GM18505 (cell line): Measurements from ENCODE around the gene RNF149.
"Not testable (repeated sequence)": the region's sequence is repeated elsewhere in the genome, so short reads cannot be mapped to it uniquely, and the experiment has no call there.

Experiments used
- ATAC-seq: cut with Tn5 transposase; IDR thresholded peaks from one replicate; pipeline ENCODE4 v1.9.1; 2021; ENCODE audit not compliant: unreplicated experiment
- POLR2A ChIP-seq: IDR thresholded peaks from 4 replicates; pipeline ENCODE4 v1.6.1; 2011; ENCODE audit warnings: borderline replicate concordance; ENCODE audit not compliant: insufficient read depth, insufficient read length; ENCODE audit errors: extremely low read depth

RNF149 gene, protein sequence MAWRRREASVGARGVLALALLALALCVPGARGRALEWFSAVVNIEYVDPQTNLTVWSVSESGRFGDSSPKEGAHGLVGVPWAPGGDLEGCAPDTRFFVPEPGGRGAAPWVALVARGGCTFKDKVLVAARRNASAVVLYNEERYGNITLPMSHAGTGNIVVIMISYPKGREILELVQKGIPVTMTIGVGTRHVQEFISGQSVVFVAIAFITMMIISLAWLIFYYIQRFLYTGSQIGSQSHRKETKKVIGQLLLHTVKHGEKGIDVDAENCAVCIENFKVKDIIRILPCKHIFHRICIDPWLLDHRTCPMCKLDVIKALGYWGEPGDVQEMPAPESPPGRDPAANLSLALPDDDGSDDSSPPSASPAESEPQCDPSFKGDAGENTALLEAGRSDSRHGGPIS

DNA sequence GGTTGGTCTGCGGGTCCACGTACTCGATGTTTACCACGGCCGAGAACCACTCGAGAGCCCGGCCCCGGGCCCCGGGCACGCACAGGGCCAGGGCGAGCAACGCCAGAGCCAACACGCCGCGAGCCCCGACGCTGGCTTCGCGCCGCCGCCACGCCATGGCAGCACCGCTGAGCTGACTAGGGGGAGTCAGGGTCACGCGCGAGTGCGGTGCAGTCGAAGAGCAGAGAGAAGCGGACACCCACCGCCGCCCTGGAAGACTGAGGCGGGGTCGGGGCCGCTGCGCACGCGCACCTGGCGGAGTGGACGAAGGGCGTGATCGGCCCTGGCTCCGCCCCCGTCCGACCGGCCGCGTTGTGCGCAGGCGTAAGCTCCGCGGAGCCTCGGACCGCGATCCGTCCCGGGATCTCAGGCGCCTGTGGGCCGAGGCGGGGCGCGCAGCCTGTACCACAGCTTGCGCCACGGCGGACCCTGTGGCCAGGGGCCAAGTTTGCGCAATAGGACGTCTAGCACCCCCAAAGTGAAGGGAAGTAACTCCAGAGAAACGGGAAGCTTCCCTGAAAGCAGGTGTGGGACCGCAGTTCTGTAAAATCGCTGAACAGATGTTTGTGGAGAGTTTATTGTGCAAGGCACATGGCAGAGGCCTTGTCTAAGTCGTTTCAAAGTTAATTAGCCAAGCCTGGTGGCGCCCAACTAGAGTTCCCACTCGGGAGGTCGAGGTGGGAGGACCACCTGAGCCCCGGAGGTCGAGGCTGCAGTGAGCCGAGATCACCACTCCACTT, at the start of gene RNF149:
RNF149 (minus strand) TSS at position 270 of the 779 bp plus-strand sequence; CDS start at position 157, 113 bp downstream.
- ATAC-seq, result peak; percentile 67
- TF ChIP-seq POLR2A, result peak; percentile 80

DNA sequence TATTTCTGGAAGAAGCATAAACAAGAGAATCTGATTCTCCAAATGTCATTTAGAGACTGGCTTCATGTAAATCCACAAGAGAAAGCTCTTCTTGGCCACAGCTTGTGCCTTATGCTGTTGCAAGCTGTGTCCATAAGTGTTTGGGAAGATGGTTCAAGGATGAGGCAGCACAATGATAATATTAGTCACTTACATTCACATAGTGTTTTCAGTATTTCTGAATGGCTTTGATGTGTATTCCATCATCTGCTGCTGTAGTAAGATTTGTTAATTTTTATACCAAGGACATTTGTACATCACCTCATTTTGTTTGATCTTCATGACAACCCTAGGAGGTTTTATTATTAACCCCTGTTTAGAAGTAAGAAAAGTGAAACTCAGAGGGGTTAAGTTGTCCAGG, 48.9 kb upstream of the RNF149 start:
- ATAC-seq, result no peak
- TF ChIP-seq POLR2A, result no peak

DNA sequence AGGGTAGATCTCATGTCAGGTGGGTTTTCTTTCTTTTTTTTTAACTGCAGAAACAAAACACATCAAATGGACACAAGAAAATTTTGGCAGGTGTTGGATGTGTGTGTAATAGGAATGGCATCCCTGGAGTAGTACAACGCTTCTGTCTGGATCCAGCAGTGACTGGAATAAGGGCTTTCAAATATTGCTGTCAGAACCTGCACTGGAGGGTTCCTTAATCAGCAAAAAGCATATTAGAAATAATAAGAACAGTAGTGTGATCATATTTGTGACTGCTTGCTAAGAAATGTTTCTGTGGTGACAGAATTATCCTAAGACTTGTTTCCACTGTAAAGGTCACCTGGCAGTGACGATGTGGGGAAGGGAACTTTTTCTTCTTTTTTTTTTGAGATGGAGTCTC, 48.0 kb upstream of the RNF149 start:
- no peak for TF ChIP-seq POLR2A
- no peak for ATAC-seq

DNA sequence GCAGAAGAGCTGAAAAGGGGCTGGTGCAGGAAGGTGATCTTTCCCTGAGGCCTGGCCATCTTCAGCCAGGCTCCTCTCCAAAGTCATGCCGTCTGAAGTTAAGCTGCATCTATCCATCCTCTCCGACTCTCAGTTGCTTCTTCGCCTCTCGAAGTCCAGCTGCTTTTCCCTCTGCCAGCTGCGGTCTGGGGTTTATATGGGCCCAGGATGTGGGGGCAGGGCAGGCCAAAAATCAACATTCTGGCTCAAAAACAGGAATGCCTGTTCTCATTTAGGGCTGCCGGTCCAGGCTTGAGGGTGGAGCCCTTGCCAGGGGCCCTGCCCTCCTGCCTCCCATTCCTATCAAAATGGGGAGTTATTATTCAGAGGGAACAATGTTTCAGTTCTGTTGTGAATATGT, 47.6 kb upstream of the RNF149 start:
- ATAC-seq, result no peak
- TF ChIP-seq POLR2A, result no peak

DNA sequence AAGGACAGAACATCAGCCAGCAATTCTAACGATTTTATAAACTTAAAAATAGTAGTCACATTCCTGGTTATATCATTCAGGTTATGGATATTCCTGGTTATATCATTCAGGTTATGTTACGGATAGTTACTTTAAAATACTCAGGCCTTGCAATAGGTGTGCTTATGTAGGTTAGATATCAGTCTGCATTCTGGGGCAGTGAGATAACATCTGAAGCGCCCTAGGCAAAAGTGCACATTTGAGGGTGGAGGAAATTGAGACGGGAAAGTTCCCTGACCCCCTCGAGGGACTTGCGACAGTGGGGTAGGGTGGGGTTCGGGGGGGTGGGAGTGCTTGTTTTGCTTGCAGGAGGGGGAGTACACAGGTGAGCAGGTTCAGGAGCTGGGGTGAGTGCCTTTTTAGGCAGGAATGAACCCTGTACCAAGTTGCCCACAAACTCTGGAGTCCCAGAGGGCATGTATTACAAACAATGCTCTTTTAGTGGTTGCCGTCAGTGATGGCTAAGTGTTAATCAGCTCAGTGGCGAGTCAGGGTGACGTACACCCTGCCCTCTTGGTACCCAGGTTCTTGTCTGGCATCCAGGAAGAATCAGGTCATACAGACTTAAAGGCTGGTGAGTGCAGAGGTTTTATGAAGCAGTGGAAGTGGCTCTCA, 47.0 kb upstream of the RNF149 start:
- no peak for TF ChIP-seq POLR2A
- no peak for ATAC-seq

DNA sequence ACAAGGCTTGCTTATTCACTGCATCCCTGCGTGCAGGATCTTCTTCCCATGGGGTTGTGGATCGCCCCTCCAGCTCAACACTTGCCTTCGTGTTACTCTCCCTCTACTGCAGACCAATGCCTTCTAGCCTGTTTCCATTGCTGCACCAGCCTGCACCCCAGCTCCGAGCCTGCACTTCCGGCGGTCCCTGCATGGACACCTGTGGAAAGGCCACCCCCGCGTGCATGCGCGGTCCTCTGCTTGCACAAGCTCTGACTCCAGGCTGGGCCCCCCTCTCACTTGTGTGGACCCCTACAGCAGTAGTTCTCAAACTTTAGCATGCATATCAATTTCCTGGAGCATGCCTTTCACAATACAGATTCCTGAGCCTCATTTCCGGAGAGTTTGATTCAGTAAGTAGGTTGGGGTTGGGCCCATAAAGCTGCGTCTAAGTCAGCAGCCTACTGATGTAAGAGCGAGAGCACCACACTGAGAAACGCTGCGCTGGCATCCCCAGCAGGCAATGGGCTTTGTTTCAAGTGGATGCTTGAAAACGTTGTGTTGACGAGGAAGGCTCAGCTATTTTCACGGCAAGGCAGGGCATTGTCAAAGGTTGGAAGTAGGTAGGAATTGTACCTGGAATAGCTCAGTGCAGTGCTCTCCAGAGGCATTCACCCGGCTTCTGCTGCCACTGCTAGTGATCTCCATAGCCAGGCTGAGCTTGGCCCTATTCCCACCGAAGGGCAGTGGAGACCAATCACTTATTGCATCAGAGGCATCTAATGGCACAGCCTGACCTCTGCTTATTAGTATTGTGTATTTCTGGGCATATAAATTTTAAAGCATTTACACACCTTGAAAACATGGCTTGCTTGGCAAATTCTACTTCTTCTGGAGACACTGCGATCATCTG, 46.2 kb upstream of the RNF149 start:
- TF ChIP-seq POLR2A, result no peak
- ATAC-seq, result no peak

DNA sequence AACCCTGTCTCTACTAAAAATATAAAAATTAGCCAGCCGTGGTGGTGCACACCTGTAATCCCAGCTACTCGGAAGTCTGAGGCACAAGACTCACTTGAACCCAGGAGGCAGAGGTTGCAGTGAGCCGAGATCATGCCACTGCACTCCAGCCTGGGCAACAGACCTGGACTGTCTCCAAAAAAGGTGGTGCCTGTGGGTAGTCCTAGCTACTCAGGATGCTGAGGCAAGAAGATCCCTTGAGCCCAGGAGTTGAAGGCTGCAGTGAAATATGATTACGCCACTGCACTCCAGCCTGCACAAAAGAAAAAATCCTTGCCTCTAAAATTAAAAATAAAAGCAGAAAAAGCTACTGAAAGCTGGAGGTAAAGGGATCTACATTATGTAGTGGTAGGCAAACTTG, 44.1 kb upstream of the RNF149 start:
- not testable (repeated sequence) for ATAC-seq

DNA sequence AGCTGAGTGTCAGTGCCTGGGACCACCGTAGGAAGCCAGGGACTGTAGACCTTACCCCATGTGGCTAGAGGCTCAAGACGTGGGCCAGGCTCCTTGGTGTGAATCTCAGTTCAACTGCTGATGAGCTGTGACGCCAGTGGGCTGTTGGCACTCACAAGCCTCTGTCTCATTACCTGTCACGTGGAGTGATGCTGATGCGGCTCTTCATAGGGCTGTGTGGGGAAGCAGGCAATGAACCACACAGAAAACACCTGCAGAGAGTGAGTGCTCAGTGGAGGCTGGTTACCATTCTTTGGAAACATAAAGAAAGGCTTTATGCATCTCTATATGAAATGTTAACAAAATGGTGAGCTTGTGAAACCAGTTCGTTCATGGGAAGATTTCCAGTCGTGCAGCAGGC, 42.7 kb upstream of the RNF149 start:
- no peak for TF ChIP-seq POLR2A
- ATAC-seq, result no peak

DNA sequence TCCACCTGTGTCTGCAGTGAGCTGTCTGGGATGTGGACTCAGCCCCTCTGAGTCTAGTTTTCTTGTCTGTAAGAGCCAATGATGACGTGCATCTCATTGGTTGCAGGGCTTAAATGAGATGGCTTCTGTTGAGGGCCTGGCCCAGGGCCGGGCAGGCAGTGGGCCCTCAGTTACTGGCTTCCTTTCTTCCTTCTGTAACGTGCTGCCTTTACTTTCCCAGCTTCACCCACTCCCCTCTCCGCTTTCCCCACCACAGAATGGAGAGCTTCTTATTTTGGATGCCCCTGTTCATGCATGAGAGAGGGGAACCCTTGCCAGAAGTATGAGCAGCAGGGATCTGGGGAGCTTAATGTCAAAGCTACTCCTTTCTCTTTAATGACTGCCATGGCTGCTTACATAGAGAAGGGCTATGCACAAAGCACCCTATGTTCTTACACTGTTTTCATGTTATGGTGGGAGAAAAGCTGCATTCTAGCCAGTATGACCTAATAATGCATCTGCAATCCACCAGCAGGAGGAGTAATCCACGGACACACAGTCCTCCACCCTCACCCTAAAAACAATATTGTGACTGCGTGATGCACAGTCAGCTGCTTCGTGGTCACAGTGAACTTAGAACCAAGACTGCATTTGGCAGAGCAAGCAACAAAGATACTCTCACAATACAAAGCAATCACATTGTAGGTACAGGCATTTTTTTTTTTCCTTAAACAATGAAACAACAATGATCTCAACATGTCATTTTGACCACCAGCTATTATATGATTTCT, 41.6 kb upstream of the RNF149 start:
- no peak for TF ChIP-seq POLR2A
- ATAC-seq, result no peak

DNA sequence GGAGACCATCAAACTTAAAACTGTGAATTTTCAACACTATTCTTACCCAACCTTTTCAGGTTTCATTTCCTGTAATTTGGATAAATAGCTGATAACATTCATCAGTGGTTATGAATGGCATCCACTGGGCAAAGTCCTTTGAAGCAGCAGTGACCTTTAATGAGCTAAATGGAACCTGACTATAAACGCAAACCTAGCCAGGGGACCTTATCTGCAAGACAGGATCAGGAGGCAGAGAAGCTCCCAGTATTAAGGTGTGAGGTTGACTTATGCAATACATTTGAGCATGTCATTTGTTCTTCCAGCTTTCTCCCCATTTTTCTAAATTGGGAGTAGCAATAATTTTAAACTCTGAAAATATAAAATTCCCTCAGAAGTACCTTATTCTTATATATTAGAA, 40.4 kb upstream of the RNF149 start:
- no peak for TF ChIP-seq POLR2A
- no peak for ATAC-seq

DNA sequence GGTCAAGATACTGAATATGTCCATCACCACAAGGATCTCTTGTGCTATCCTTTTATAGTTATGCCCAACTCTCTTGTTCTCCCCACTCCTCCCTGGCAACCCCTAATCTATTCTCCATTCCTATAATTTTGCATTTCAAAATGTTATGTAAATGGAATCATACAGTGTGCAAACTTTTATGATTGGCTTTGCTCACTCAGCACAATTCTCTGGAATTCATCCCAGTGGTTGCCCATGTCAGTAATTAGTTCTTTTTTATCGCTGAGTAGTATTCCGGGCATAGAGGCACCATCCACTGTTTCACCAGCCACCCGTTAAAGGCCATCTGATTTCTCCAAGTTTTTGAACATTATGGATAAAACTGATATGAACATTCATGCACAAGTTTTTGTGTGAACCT, 38.4 kb upstream of the RNF149 start:
- TF ChIP-seq POLR2A, result no peak
- ATAC-seq, result no peak

DNA sequence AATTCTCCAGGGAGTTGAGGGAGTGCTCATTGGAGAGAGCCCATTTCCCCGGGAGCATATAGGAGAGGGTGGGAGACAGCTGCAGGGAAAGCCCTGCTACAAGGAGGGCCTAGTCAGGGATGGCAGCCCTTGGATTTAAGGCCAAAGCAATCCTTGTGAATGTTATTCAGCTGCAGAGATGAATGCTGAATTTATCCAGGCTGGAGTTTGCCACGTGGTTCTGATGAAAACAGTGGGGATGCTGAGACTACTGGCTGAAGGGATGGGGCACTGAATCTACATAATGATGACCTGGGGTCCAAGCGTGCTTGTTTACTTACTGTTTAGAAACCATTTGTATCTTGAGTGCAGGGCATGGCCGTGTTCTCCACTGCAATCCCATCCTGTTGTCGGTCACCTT, 35.6 kb upstream of the RNF149 start:
- no peak for TF ChIP-seq POLR2A
- ATAC-seq, result no peak
